Measurements from ENCODE around the gene VEGFB.
A peak's percentile ranks its signal among the peaks of the same experiment; 100 is the strongest.

Gene VEGFB

DNA sequence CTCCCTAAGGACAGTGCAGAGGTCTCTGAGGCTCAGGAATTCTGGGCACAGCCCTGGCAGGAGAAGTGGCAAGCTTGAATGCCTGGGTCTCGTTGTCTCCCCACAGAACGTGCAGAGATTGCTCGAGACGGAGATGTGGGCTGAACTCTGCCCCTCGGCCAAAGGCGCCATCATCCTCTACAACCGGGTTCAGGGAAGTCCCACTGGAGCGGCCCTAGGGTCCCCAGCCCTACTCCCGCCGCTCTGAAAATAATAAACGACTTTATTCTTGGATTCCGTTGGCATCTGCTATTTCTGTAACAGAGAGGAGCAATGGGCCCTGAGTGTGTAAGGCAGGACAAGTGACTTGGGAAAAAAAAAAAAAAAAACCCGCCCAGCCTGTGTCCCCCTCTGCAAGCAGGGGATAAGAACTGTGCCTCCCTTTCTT is 4.6 kb upstream of the VEGFB start:
- Histone ChIP-seq H3K4me1 (ENCODE audit: insufficient read depth, low read length, poor library complexity, severe bottlenecking) (peaks cover 26% of the 10 kb centered on the region), H3K4me2 (ENCODE audit: low read depth, low read length, poor library complexity, severe bottlenecking) (peak overlapping the region; percentile 81), H3F3A (ENCODE audit: low read depth) (peaks cover 6% of the 10 kb centered on the region; the same call in 1 of the 2 replicates), H3K9me3 (ENCODE audit: insufficient read depth, low read depth, low read length) (no peaks in the 10 kb centered on the region), H3K79me2 (ENCODE audit: insufficient read depth, low read length) (peaks cover 37% of the 10 kb centered on the region), H3K36me3 (ENCODE audit: insufficient read depth, low read length) (no peaks in the 10 kb centered on the region), H3K9ac (ENCODE audit: low read depth, low read length, poor library complexity, severe bottlenecking) (peak overlapping the region; percentile 80), H3K9me2 (replicated peaks; ENCODE audit: low read depth, low read length) (no peaks in the 10 kb centered on the region), H4K20me1 (ENCODE audit: insufficient read depth, low read length, poor library complexity, severe bottlenecking) (peaks cover 32% of the 10 kb centered on the region), H3K4me3 (ENCODE audit: low read length, poor library complexity, severe bottlenecking) (peak overlapping the region; percentile 86), H2AFZ (ENCODE audit: low read length) (0 out of 2 replicates have a peak overlapping the region, but pooled peaks have one; percentile 16), H3K27me3 (ENCODE audit: insufficient read depth, low read length, poor library complexity, severe bottlenecking) (no peaks in the 10 kb centered on the region)
- no peak for TF ChIP-seq EZH2phosphoT487 (IDR thresholded peaks at IDR 0.05; ENCODE audit: borderline replicate concordance)
- TF ChIP-seq, protein P1, sequence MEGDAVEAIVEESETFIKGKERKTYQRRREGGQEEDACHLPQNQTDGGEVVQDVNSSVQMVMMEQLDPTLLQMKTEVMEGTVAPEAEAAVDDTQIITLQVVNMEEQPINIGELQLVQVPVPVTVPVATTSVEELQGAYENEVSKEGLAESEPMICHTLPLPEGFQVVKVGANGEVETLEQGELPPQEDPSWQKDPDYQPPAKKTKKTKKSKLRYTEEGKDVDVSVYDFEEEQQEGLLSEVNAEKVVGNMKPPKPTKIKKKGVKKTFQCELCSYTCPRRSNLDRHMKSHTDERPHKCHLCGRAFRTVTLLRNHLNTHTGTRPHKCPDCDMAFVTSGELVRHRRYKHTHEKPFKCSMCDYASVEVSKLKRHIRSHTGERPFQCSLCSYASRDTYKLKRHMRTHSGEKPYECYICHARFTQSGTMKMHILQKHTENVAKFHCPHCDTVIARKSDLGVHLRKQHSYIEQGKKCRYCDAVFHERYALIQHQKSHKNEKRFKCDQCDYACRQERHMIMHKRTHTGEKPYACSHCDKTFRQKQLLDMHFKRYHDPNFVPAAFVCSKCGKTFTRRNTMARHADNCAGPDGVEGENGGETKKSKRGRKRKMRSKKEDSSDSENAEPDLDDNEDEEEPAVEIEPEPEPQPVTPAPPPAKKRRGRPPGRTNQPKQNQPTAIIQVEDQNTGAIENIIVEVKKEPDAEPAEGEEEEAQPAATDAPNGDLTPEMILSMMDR (conservative IDR thresholded peaks at IDR 0.05; ENCODE audit: low read length): no peak

DNA sequence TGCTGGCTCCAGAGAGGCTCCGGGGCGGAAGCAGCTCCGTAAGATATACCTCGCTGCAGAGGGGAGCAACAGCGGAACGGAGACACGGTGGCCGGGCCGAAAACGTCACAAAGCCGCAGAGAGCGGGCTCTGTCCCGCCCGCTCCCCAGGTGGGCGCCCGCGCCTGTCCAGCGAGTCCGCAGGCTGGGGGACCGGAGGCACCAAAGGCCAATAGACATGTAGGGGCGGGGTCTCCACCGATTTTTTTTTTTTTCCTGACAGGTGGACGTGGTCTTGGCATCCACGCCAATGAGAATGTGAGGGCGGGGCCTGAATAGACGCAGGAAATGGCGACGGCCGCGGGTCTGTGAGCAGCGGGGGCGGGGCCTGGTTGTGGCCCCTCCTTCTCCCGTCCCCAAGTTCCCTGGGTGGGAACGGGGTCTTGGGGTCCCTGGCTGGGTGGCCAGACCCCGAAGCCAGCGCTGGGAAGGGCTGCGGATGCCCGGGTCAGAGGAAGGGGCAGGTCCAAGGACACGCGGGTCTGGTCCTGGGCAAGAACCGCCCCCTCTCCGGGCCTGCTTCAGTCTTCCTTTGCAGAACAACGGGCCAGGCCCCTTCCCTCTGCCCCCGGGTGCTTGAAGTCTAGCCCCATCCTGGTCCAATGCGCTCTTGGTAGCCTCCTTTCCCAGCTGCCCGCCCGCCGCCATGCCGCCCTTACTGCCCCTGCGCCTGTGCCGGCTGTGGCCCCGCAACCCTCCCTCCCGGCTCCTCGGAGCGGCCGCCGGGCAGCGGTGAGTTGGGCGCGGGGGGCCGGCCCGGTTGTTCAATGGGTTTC is 4.0 kb upstream of the VEGFB start, which contains the start of gene DNAJC4:
Gene DNAJC4 (plus strand): TSS at position 378 of the 814 bp plus-strand sequence. CDS start 307 bp downstream, at position 685.
- peak within 1 kb of the TSS; percentile 78 for H2AFZ ChIP-seq (ENCODE audit: low read length)
- no peaks in the 10 kb centered on the region for H3K9me3 ChIP-seq (ENCODE audit: insufficient read depth, low read depth, low read length)
- peak within 1 kb of the TSS; percentile 86 for H3K4me3 ChIP-seq (ENCODE audit: low read length, poor library complexity, severe bottlenecking)
- H3K27me3 ChIP-seq (ENCODE audit: insufficient read depth, low read length, poor library complexity, severe bottlenecking): no peaks in the 10 kb centered on the region
- H3F3A ChIP-seq (ENCODE audit: low read depth): peaks cover 6% of the 10 kb centered on the region; the same call in 1 of the 2 replicates
- H3K4me2 ChIP-seq (ENCODE audit: low read depth, low read length, poor library complexity, severe bottlenecking): peak within 1 kb of the TSS; percentile 81
- H3K36me3 ChIP-seq (ENCODE audit: insufficient read depth, low read length): no peaks in the 10 kb centered on the region
- no peak for TF ChIP-seq EZH2phosphoT487 (IDR thresholded peaks at IDR 0.05; ENCODE audit: borderline replicate concordance)
- TF ChIP-seq, protein P1 (conservative IDR thresholded peaks at IDR 0.05; ENCODE audit: low read length): no peak
- H3K4me1 ChIP-seq (ENCODE audit: insufficient read depth, low read length, poor library complexity, severe bottlenecking): peaks cover 24% of the 10 kb centered on the region
- H3K9ac ChIP-seq (ENCODE audit: low read depth, low read length, poor library complexity, severe bottlenecking): peak within 1 kb of the TSS; percentile 80
- H3K79me2 ChIP-seq (ENCODE audit: insufficient read depth, low read length): peaks cover 37% of the 10 kb centered on the region
- peaks cover 28% of the 10 kb centered on the region for H4K20me1 ChIP-seq (ENCODE audit: insufficient read depth, low read length, poor library complexity, severe bottlenecking)
- no peaks in the 10 kb centered on the region for H3K9me2 ChIP-seq (replicated peaks; ENCODE audit: low read depth, low read length)

DNA sequence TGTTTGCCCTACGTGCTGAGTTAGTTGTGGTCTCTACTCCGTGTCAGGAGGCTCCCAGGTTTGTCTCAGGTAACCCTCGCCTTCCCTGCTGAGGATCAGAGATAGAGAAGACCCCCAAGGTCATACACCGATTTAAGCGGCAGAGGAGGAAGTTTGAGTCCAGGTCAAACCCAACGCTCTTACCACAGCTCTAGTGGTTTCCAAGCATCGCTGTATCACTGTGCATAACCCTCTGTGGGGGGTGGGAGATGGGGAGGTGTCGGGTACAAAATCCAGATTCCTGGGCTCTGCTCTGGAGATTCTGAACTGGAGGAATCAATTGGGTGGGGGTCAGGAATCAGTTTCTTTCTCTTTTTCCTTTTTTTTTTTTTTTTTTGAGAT is 3.4 kb upstream of the VEGFB start:
- H3K9me3 ChIP-seq (ENCODE audit: insufficient read depth, low read depth, low read length): no peaks in the 10 kb centered on the region
- peaks cover 41% of the 10 kb centered on the region for H3K79me2 ChIP-seq (ENCODE audit: insufficient read depth, low read length)
- H3K4me1 ChIP-seq (ENCODE audit: insufficient read depth, low read length, poor library complexity, severe bottlenecking): peaks cover 26% of the 10 kb centered on the region
- H3K4me2 ChIP-seq (ENCODE audit: low read depth, low read length, poor library complexity, severe bottlenecking): peak overlapping the region; percentile 81
- H4K20me1 ChIP-seq (ENCODE audit: insufficient read depth, low read length, poor library complexity, severe bottlenecking): peaks cover 30% of the 10 kb centered on the region
- no peaks in the 10 kb centered on the region for H3K36me3 ChIP-seq (ENCODE audit: insufficient read depth, low read length)
- peaks cover 6% of the 10 kb centered on the region; the same call in 1 of the 2 replicates for H3F3A ChIP-seq (ENCODE audit: low read depth)
- H2AFZ ChIP-seq (ENCODE audit: low read length): peak overlapping the region; percentile 78
- H3K27me3 ChIP-seq (ENCODE audit: insufficient read depth, low read length, poor library complexity, severe bottlenecking): no peaks in the 10 kb centered on the region
- no peaks in the 10 kb centered on the region for H3K9me2 ChIP-seq (replicated peaks; ENCODE audit: low read depth, low read length)
- peak overlapping the region; percentile 86 for H3K4me3 ChIP-seq (ENCODE audit: low read length, poor library complexity, severe bottlenecking)
- H3K9ac ChIP-seq (ENCODE audit: low read depth, low read length, poor library complexity, severe bottlenecking): peak overlapping the region; percentile 80
- TF ChIP-seq EZH2phosphoT487 (IDR thresholded peaks at IDR 0.05; ENCODE audit: borderline replicate concordance): no peak
- TF ChIP-seq, protein P1 (conservative IDR thresholded peaks at IDR 0.05; ENCODE audit: low read length): no peak
